KOPT-K1 (cell line): ENCODE results near the gene AGK.
"Not testable (repeated sequence)": the region's sequence is repeated elsewhere in the genome, so short reads cannot be mapped to it uniquely, and the experiment has no call there.

Experiments
- H3K27ac ChIP-seq: fragments of 200-600 bp; sonication (generic); 2 replicates; pipeline ENCODE4 v1.5.1; 2016; ENCODE audit warnings: antibody characterized with exemption, mild to moderate bottlenecking, low read depth, low read length; ENCODE audit not compliant: poor library complexity, severe bottlenecking
- H3K36me3 ChIP-seq: fragments of 200-600 bp; sonication (generic); 2 replicates; pipeline ENCODE4 v1.5.1; 2017; ENCODE audit warnings: antibody characterized with exemption, mild to moderate bottlenecking, low read length, moderate library complexity; ENCODE audit not compliant: insufficient read depth
- H3K9me3 ChIP-seq: fragments of 200-600 bp; sonication (generic); 2 replicates; pipeline ENCODE4 v1.5.1; 2017; ENCODE audit warnings: antibody characterized with exemption, low read length, mild to moderate bottlenecking; ENCODE audit not compliant: insufficient read depth, poor library complexity, severe bottlenecking

Gene AGK

GRCh38 chr7:141634065-141634464 is 82.9 kb downstream of the AGK start:
- Histone ChIP-seq H3K27ac (no peak overlapping the region), H3K9me3 (no peaks in the 10 kb centered on the region), H3K36me3 (peaks cover 54% of the 10 kb centered on the region)

GRCh38 chr7:141636053-141636452 is 84.8 kb downstream of the AGK start:
- Histone ChIP-seq H3K36me3 (peaks cover 72% of the 10 kb centered on the region), H3K9me3 (no peaks in the 10 kb centered on the region), H3K27ac (no peak overlapping the region)

DNA sequence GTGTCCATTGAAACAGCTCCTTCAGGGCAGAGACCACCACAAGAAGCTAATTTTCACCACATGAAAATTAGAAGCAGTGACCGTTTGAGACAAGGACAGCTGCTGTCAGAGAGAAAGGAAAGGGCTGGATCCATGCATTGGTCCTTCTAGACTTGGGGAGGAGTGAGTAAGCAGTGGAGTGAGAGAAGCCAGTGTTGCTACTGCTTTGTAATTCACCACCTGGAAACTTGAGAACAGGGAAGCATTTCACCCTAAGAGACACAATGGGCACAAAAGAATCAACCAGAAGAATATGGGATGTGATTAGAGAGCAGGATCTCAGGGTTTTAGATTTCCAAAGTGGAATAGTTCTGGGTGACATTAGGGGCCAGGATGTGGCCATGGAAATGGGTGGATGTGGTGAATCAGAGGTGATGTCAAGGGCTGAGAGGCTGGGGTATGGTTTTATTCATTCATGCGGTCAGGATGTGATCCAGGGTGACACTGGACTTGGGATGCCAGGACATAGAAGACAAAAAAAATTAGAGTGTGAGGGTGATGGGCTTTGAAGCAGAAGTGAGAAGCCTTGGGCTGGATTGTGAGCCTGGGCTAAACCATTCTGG is 89.1 kb downstream of the AGK start:
- Histone ChIP-seq H3K36me3 (peaks cover 79% of the 10 kb centered on the region), H3K9me3 (no peaks in the 10 kb centered on the region), H3K27ac (no peak overlapping the region)

GRCh38 chr7:141641876-141642275 is 90.7 kb downstream of the AGK start:
- no peaks in the 10 kb centered on the region for H3K9me3 ChIP-seq
- H3K36me3 ChIP-seq = peaks cover 76% of the 10 kb centered on the region
- no peak overlapping the region for H3K27ac ChIP-seq

- Histone ChIP-seq H3K27ac (no peak overlapping the region), H3K9me3 (no peaks in the 10 kb centered on the region), H3K36me3 (peaks cover 72% of the 10 kb centered on the region)
These were observed 94.0 kb downstream of the AGK start for GRCh38 chr7:141645188-141645587.

- H3K36me3 ChIP-seq = peaks cover 72% of the 10 kb centered on the region
- H3K9me3 ChIP-seq = no peaks in the 10 kb centered on the region
- no peak overlapping the region for H3K27ac ChIP-seq
These were observed 95.7 kb downstream of the AGK start for GRCh38 chr7:141646826-141647480.

GRCh38 chr7:141647701-141648100 is 96.5 kb downstream of the AGK start:
- H3K27ac ChIP-seq, H3K9me3 ChIP-seq: not testable (repeated sequence)
- H3K36me3 ChIP-seq = peaks cover 70% of the 10 kb centered on the region

GRCh38 chr7:141648276-141649114 is 97.3 kb downstream of the AGK start:
- no peak overlapping the region for H3K27ac ChIP-seq
- peaks cover 72% of the 10 kb centered on the region for H3K36me3 ChIP-seq
- no peaks in the 10 kb centered on the region for H3K9me3 ChIP-seq

GRCh38 chr7:141649137-141649864 is 98.1 kb downstream of the AGK start:
- Histone ChIP-seq H3K36me3 (peaks cover 68% of the 10 kb centered on the region), H3K27ac (no peak overlapping the region), H3K9me3 (no peaks in the 10 kb centered on the region)

DNA sequence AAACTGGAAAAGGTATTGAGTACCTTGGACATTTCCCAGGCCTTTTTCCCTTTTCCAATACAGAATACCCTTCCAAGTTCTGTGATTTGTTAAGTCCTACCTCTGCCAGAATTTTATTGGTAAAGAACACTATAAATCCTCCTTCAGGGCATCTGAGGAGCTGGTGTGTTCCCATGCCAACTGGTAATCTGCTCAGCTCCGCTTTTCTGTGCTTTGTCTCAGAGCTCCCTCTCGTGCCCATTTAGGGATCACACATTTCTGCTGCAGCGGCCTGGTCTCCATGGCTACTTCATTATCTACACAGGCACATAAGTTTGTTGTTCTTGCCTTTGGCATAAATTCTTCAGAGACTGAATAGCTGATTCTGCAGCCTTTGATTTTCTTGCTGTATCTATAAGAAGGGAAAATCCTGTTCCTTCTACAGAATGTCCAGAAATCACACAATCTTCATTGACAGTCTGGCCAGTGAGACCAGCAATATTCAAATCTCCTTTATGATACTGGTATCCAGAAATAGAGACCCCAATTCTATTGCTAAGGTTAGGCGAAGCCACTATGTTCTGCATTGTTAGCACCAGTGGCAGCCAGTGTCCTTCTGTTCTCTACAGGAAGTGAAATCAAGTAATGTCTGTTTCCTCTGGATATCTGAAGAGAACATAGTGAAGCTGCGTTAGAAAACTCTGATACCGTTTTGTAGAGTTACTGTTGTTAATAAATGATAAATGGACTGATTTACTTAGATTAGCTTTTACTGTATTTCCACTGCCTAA is 98.8 kb downstream of the AGK start:
- Histone ChIP-seq H3K27ac (no peak overlapping the region), H3K36me3 (peaks cover 72% of the 10 kb centered on the region), H3K9me3 (no peaks in the 10 kb centered on the region)

DNA sequence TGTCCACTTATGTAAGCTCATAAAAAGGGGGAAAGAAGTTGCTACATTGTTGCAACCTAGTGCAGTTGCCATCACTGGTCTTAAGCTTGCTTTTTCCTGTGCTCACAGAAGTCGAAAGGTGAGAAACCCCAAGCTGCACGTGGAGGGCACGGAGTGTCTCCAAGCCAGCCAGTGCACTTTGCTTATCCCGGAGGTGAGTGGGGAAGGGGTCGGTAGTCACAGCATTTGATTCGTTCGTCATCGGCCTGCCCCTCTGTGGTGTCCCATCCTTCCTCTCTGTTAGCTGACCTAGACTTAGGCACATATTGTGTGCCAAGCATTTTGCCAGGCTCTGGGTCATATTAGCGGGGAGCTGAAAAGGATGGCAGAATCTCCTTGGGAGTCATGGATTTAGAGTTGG is 100.2 kb downstream of the AGK start:
- Histone ChIP-seq H3K36me3 (peaks cover 77% of the 10 kb centered on the region), H3K9me3 (no peaks in the 10 kb centered on the region), H3K27ac (no peak overlapping the region)

DNA sequence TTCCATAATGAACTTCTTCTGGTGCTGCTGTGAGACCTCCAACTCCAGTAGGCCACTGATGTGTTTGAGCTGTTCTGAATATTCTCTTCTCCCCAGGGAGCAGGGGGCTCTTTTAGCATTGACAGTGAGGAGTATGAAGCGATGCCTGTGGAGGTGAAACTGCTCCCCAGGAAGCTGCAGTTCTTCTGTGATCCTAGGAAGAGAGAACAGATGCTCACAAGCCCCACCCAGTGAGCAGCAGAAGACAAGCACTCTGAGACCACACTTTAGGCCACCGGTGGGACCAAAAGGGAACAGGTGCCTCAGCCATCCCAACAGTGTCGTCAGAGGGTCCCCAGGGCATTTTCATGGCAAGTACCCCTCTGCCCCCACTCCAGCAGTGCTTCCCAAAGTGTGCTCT is 101.5 kb downstream of the AGK start:
- Histone ChIP-seq H3K36me3 (peaks cover 87% of the 10 kb centered on the region), H3K9me3 (no peaks in the 10 kb centered on the region), H3K27ac (no peak overlapping the region)

GRCh38 chr7:141654551-141654950 is 103.3 kb downstream of the AGK start:
- Histone ChIP-seq H3K27ac (no peak overlapping the region), H3K9me3 (no peaks in the 10 kb centered on the region), H3K36me3 (peaks cover 76% of the 10 kb centered on the region)

DNA sequence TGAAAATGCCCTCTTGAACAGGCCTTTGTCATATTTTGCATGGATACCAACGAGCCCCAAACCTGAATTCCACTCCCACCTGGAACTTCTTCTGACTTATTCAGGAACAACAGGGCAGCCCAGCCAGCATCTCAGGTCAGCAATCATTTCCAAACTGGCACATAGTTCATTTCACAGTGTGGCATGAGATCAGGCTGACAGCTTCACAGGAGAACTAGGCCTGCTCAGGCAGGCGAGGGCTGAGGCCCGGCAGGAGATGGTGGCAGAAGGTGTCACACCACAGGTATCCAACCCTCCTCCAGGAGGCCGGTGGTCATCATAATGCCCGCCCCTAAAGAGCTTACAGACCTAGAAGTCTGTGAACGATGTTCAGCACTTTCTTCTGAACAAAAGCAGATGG is 108.3 kb downstream of the AGK start:
- H3K9me3 ChIP-seq = no peaks in the 10 kb centered on the region
- H3K27ac ChIP-seq = no peak overlapping the region
- peaks cover 60% of the 10 kb centered on the region for H3K36me3 ChIP-seq
